NK-92 (cell line): Measurements from ENCODE around the gene KIAA0930.
"Not testable (repeated sequence)": the region's sequence is repeated elsewhere in the genome, so short reads cannot be mapped to it uniquely, and the experiment has no call there.

ENCODE experiments used
- DNase-seq: peaks from one replicate; lab custom pipeline; 2025; ENCODE audit not compliant: unreplicated experiment; lab: John Stamatoyannopoulos, UW

Gene KIAA0930

DNA sequence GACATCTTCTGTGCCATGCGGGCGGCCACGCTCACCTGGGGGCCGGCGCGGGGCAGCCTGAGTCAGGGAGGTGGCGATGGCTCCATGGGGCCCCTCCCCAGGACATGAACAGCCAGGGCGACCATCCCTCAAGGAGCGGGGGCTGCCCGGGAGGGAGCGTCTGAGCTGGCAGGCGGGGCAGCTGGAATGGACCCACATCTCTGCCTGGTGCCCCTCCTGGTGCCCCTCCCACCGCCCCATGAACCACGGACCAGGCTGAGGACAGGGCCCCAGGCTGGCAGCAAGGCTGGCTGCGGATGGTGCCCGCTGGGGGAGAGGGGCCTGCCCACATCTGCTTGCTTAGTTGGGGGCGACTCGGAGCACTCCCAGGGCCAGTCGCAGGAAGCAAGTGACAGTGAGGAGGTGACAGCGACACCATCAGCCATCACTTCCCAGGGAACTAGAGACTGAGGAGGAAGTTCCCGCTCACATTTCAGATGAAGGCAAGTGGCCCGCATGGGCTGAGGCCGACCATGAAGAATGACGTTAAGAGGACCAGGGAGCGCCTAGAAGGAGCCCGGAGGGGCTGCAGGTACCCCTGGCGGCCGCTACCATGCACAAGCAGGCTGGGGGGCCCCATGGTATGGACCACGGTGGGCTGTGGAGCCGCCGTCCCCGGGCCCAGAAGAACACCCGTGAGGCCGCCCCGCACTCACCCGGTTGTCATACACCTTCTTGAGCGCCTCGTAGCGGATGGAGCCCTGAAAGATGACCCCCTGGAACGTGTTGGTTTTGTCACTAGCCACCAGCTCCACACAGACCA is 37.3 kb downstream of the KIAA0930 start:
- no peak for DNase-seq

DNA sequence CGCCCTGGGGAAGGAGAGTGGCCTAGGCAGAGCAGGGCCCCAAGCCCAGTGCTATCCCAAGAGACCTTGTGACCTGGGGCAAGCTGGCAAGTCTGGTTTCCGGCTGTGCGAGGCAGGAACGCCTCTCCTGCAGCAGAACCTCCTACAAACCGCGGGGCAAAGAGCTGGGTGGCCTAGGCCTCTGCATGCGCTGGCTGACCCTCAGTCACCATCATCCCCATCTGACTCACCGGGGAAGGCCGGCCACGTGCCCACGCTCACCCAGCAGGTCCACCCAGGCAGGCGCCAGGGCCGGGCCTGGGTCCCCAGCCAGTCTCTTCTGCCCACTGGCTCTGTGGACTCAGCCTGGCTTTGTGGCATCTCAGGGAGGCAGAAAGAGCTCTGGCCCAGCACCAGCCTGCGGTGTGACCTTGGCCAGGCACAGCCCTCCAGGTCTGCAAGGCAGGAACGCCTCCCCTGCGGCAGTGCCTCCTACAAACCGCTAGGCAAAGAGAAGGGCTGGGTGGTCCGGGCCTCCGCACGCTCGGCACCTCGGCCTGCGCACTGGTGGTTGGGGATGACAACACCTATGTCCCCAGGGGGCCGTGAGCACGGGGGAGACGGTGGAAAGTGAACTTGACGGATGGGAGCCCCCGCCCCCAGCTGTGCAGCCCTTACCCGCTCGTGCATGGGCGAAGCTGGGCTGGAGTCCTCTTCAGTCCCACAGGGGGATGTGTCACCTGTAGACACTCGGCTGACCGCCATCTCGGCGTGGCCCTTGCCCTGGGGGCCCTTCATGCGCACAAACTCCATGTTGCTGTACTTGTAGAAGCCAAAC is 38.2 kb downstream of the KIAA0930 start:
- no peak for DNase-seq

DNA sequence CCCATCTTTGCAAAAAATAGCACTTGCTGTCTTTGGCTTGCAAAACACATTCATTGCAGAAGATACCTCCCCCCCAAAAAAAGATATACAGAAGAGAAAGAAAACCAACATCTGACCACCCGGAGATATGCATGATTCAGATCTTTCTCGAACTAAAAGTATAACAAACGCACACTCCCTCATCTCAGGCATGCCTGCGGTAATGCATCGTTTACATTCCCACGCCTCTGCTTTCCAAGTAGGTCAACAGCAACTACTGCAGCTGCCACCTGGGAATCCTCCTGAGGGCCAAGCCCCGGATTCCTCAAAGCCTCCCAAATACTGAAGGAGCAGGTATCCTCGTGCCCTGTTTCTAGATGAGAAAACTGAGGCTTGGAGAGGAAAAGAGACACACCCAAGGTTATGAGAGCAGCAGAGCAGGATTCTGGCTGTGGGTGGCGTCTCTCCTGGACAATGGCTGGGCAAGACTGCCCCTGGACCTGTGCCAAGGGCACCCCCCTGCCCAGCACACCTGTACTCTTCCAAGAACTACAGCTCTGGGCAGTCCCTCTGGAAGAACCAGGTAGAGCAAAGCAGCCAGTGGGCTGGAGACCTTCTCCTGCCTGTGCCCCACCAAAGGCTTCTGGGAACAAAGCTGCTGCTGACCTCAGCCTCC is 38.9 kb downstream of the KIAA0930 start:
- DNase-seq: no peak

DNA sequence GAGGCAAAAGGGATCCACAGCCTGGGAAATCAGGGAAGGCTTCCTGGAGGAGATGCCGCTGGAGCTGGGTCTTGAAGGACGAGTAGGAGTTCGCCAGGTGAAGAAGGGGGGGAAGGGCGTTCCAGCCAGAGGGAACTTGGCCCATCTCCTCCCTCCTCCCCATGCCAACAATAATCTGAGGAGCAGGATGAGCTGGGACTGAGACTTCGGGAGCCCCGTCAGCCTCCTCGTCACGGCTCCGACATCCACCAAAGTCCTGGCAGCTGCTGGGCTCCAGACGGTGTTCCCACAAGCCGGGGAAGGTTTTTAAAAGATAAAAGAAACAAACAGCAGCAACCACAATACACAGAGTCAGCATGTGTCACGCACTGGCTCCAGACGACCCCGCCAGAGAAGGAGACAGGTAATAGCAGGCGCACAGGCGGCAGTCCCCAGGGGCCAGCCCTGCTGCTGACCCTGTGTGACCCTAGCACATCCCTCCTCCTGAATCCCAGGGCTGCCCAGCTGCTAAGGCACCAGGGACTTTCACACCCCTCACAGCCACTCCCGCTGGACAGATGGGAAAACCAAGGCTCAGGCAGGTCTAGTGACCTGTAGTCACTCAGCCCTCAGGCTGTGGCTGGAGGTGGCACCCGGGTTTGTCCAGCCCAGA is 39.7 kb downstream of the KIAA0930 start:
- no peak for DNase-seq

DNA sequence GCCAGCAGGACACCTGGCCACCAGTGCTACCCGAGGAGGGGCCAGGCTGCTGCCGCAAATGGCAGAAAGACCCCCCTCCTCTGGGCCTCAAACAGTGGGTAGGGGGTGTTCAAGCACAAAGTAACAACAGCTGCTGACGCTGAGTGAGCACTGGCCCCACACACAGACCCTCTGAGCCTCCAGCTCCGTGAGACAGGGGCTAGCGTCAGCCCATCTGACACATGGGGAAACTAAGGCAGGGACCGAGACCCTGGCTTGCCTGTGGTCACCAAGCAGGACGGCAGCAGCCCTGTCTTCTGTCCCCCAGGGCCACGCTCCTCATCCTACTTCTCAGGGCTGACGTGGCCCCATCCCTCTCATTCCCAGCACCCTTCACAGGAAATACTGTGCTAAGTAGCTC is 40.5 kb downstream of the KIAA0930 start:
- no peak for DNase-seq

DNA sequence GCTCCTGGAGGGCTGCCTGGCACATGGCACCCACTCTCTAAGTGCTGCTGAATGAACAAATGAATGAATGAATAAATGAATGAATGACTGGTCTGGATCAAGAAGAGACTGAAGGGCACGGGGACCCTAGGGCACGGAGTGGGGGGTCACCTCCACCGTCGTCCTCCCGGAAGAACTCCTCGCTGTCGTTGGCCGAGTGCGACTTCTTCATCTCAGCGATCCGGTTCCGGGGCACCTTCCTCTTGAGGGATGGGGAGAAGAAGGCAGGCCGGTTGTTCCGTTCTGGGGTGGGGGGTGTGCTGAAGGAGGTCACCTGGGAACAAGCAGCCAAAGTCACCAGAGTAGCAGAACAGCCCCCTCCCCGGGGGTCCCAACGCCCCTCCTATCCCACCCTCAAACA is 41.0 kb downstream of the KIAA0930 start:
- DNase-seq: no peak

DNA sequence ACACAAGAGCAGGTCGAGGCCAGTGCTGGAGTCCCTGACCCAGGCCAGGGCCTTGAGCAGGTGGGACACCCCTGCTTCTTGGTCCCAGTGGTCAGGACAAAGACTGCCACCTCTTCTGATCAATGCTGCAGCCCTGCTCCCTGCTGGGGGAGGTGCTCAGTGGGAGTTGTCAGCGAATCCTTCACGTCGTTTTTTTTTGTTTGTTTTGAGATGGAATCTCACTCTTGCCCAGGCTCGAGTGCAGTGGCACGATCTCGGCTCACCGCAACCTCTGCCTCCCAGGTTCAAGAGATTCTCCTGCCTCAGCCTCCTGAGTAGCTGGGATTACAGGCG is 42.3 kb downstream of the KIAA0930 start:
- no peak for DNase-seq

DNA sequence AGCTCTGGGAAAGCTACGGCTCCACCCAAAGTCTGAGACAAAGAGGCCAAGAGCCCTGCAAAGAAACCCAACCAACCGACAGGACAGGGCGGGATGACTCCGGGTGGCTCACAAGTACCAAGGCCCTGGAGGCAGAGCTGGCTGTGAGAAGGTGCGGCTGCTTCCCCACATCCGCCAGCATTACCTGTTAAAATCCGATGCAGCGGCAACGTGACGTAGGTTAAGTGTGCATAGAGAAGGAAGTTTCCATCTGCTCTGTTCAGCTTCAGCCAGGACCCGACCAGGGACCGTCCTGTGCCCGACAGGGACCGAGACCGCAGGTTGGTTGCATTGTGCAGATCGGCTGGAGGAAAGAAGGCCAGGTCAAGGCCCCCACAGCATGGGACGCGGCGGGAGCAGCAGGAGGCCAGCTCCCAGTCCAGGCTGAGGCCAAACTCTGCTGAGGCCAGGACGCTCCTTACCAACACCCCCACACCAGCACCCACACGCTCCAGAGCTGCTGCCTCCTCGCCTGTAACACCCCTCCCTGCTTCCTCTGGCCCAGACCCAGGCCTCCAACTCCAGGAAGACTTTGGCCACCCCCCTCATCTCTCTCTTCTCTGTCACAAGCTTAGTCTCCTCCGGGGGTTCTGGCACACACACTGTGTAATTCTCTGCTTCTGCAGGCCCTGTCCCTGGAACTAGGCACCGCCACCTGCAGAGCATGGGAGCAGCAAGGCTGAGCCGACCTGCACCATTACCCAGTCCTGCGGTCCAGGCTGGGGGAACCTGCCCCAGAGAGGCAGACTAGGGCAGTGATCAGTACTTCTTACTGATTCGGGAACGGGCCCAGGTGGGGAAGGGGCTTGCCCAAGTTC is 42.9 kb downstream of the KIAA0930 start:
- DNase-seq: no peak

DNA sequence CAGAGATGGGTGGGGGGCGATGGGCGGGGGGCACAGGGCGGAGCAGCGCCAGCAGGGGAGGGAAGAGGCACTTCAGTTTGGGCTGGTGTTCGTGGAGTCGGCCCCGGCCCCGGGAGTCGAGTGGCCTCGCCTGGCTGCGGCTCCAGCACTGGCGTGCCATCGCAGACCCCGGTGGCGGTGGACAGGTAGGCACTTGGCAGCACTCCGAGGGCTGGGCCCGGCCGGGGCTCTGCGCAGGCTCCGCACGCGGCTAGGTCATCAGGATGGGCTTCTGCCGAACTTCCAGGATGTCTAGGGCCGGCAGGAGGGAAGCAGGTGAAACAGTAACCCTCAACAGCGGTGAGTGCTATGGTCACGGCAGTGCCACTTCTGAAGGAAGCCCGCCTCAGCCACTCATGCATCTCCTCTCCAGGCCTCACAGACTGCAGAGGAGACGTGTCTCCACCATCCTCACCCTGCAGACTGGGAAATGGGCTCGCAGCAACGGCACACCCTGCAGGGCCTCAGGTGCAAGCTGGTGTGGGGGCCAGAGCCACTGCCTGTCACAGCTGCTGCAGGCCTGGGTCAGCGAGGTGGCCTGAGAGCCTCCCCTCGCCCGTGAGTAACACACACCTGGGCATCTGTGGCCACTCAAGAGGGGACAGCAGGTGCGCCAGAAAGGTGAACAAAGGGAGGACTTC is 43.6 kb downstream of the KIAA0930 start:
- DNase-seq: no peak

DNA sequence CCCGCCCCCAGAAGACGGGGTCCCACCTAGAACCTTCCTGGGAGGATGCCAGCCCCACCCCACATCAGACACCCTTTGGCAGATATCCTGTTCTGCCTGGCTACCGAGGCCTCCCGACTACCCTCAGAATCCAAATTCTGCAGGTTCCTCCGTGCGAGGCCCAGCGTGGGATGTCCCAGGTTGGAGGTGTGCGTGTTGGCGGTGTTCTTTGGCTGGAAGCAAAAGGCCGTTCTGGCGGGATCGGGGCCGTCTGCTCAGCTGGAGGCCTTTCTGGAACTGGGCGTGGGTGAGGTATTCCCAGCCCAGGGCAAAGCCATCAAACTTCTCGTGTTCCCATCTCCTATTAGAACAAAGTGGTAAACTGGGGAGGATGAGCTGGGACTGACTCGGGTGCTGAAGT is 44.4 kb downstream of the KIAA0930 start:
- DNase-seq: no peak

DNA sequence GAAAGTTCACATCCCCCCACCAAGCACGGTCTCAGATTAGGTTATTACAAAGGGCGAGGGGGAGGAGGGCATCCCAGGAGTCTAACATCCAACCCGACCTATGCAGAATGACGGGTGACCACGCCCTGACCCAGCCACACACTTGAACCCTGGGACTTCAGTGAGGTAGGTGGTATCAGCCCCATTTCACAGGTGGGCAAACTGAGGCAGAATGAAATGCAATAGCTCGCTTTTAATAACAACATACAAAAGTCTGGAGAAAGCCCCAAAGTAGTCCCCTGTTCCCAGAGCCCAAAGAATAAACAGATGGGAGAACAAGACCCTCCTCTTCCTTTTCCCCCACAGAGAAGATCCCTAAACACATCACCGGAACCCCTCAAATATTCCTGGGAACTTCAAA is 45.1 kb downstream of the KIAA0930 start:
- no peak for DNase-seq

DNA sequence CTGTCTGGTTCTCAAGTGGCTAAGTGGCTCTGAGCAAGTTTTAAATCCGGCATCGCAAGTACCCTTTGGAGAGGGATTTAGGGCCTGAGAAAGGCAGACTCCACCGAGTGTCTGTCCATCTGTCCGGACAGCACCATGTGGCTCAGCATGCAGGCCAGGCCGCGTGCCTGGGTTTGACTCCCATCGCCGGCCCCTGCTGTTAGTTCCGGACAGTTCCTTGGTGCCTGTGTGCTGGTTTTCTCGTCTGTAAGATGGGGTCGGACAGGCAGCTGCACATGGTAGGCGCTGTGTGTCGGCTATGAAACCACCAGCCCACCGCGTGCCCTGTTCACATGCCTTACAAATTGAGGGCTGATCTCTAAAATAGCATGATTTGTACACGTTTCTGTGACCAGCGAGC is 46.0 kb downstream of the KIAA0930 start:
- DNase-seq: no peak

DNA sequence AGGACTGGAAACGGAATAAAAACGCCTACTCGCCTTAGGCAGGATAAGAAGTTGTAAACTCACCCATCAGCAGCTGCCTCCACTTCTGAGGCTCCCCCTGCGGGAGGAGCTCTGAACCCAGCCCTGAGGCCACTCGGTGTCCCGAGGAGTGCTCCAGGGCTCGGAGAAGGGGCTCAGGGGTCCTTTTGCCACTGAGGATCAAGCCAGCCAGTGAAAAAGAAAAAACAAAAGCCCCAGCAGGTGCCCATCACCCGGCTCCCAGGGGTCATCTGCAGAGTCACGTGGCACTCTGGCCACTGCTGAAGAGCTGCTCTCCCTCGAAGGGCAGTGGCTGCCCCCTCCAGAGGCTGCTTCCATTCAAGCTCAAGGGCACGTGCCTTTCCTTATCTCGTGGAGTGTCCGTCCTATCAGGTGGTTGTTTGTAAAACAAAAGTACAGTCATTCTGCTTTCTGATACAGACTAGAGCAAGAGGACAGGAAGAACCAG is 48.0 kb downstream of the KIAA0930 start:
- DNase-seq: no peak

DNA sequence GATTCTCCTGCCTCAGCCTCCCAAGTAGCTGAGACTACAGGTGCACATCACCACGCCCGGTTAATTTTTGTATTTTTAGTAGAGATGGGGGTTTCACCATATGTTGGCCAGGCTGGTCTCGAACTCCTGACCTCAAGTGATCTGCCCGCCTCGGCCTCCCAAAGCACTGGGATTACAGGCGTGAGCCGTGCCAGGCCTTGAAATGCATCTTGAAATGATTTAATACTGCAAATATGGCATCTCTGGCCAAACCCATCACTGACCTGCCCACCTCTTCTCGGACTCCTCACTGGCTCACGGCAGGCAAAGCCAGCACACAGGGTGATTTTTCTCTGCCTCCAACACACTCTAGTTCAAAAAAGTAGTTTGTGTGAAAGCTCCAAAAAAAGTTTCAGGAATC is 48.9 kb downstream of the KIAA0930 start:
- not testable (repeated sequence) for DNase-seq

DNA sequence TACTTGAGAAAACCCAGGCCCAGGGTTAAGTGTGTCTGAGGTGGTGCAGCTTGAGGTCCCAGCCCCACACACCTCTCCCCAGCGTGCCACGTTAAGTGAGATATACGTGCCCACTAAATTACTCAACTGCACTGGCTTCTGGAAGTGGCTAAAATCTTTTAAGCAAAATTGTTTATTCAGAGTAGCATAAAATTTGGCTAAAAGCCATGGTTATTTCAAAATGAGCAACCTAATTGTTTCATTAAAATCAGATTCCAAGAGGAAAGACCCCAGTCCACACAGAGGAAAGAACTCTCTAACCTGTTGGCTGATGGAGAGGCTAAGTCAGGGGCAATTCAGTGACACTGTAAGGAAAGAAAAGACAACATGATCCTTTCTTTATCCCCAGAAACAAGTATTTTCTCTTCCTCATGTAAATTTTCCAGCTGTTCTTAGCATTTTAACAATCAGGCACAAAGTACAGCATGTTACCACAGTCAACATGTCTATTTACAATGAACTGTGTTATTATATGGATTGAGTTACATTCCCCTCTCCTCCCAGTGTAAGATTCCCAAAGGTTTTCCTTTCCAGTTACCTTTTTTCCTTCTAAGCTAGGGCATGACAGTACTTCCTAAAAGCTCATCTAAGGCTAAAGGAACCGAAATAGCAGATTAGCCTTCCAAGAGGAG is 50.4 kb downstream of the KIAA0930 start:
- DNase-seq: no peak

DNA sequence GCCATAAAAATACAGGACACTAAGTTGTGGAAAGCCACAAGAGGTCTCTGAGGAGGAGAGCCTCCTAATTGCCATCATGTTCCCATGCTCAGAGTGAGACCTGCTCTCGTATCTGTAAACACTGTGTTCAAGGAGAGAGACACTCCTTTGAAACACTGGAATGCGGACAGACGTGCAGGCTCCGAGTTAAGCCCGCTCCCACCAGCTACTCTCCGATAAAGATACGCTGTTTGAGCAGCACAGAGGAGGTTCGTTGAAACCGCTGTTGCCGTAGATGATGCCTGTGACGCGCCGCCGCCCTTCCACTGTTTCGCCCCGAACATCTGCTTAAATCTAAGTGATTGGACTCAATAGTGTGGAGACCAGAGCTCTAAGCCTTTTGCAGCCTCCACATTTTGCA is 51.9 kb downstream of the KIAA0930 start:
- DNase-seq: no peak

DNA sequence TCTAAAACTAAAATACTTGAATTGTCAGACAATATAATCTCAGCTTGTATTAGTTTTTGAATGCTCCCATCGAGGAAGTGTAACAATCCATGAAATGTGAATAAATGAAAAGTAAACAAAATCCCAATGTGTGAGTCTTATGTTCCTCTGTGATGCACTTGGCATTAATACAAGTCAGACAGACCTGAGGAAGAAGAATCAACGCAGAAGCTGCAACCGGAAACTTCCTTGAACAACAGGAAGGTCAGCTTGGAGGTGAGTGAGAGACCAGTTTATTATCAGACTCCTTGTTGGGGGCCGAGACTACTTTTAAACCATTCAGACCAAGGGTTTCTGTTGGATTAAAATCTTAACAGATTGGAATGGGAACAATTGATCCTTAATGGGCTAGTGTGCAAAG is 52.8 kb downstream of the KIAA0930 start:
- DNase-seq: no peak

DNA sequence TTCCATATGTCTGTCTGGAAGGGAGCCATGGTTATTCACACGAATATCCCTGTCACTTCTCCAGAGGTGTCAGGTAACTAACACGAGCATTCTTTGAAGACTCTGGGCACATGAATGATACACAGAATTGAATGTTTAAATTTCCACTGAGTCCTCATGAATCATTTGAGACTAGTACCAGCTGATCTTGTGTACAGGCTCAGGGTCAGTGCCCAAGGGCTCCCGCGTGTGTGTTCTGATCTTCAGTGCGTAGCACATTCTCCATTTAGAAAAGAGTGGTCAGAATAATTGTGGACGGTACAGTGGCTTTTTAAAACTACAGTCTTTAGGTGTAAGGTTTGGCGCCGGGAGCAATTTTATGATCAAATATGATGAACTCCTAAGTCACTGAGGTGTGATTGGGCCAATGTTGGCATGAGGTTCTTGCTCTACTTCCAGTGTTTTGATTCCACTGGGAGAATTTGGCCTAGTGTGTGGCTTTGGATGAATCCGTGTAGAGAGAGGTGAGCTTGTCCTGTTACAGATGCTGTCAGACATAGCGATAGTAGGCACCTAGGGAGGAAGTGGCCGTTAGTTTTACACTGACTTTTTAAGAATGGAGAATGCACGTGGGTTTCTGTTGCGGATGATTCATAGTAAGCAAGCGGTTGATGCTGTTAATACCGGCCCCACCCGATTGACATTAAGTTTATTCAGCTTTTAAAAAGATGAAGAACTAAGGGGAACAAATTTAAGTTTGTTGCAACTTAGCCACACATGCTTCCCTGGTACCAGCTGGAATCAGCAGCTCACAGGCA is 54.8 kb downstream of the KIAA0930 start:
- DNase-seq: no peak

DNA sequence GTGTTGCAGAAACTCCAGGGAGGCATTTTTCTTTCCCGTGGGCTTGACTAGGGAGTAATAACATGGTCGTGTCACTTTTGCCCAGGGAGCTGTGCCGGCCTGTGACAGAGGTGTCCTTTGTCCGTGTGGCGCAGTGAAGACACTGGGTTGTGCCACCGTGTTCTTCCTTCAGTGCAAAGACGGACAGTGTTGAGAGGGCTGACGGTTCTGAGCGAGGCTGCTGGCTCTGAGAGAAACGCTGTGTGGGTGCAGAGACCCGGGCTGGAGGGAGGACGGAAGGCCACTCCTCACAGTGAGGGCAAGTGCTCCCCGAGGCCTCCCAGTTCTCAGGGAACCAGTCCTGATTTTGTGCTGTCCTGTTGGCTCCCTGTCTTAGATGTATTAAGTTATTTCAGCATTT is 56.7 kb downstream of the KIAA0930 start:
- DNase-seq: no peak
